ENCODE results near the gene SORBS2. TPM values are rescaled to one million over a fixed set of nuclear protein-coding genes. Genes with fewer than 3 reads are reported as not detected.

Gene SORBS2
- total and polyA plus RNA-seq, 3 donors from 2014 or later: 20.2 to 47.7 (median 26.0) TPM

DNA sequence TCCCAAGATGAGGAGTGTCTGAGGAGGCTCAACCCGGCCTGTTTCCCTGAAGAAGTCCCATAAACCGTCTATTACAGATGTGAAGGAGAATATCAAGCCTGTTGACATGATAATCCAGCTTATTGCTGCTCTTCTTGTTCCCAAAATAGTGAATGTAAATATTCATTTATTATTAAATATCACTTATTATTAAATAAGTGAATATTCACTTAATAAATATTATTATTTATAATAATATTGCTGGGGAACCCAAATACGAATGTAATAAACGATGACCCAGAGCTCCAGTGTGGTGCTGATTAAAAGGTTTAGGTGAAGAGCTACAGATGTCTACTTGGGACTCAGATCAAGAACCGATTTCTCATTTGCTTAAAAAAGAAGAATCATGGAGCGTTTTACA is 23.8 kb upstream of the SORBS2 start:
- intact Hi-C loops (cut with DNase I; ENCODE audit: low total_unique reads): no loop called here
- Histone ChIP-seq H3K27ac (no peak overlapping the region), H3K9me3 (no peaks in the 10 kb centered on the region), H3K4me3 (no peak overlapping the region), H3K36me3 (ENCODE audit: low read depth, missing control alignments) (no peaks in the 10 kb centered on the region), H3K27me3 (no peaks in the 10 kb centered on the region), H3K4me1 (peaks cover 11% of the 10 kb centered on the region)
- 92 to 93% methylated on average over 6 of the region's 6 CpGs for WGBS, 2 donors
- TF ChIP-seq POLR2A (IDR thresholded peaks at IDR 0.05): no peak
- TF ChIP-seq, protein P1, sequence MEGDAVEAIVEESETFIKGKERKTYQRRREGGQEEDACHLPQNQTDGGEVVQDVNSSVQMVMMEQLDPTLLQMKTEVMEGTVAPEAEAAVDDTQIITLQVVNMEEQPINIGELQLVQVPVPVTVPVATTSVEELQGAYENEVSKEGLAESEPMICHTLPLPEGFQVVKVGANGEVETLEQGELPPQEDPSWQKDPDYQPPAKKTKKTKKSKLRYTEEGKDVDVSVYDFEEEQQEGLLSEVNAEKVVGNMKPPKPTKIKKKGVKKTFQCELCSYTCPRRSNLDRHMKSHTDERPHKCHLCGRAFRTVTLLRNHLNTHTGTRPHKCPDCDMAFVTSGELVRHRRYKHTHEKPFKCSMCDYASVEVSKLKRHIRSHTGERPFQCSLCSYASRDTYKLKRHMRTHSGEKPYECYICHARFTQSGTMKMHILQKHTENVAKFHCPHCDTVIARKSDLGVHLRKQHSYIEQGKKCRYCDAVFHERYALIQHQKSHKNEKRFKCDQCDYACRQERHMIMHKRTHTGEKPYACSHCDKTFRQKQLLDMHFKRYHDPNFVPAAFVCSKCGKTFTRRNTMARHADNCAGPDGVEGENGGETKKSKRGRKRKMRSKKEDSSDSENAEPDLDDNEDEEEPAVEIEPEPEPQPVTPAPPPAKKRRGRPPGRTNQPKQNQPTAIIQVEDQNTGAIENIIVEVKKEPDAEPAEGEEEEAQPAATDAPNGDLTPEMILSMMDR (IDR thresholded peaks at IDR 0.05): no peak
- no peak for DNase-seq

DNA sequence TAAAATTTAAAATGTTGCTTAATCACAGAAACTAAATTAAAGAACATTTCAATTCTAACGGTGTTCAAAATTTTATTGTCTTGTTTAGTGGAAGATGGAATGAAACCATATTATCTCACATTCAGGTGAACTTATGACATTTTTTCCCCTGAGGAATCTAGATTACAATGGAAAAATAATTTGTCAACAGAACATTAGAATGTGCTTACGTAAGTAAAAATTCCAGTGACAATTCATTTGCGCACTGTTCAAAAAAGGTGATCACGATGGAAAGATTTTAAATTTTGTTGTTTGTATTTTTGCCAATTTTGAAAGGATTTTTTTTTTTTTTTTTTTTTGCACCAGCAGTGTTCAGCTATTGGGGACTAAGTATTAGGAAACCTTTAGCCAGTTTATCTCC is 23.3 kb upstream of the SORBS2 start:
- Histone ChIP-seq H3K4me3 (no peak overlapping the region), H3K4me1 (peaks cover 11% of the 10 kb centered on the region), H3K36me3 (ENCODE audit: low read depth, missing control alignments) (no peaks in the 10 kb centered on the region), H3K9me3 (no peaks in the 10 kb centered on the region), H3K27ac (no peak overlapping the region), H3K27me3 (no peaks in the 10 kb centered on the region)
- 83 to 98% methylated on average over 4 of the region's 4 CpGs for WGBS, 2 donors
- TF ChIP-seq, protein P1 (IDR thresholded peaks at IDR 0.05): no peak
- no peak for TF ChIP-seq POLR2A (IDR thresholded peaks at IDR 0.05)
- DNase-seq: no peak
- intact Hi-C loops (cut with DNase I; ENCODE audit: low total_unique reads): no loop called here

DNA sequence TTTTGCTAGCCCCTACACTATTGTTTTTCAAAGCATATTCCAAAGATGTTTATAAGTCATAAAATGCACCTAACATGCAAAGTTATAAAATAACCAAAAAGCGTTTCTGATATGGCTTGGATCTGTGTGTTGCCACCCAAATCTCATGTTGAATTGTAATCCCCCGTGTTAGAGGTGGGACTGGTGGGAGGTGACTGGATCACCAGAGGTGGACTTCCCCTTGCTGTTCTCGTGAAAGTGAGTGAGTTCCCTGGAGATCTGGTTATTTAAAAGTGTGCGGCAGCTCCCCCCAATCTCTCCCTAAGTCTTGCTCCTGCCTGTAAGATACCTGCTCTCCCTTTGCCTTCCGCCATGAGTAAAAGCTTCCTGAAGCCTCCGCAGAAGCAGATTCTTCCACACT is 22.8 kb upstream of the SORBS2 start:
- DNase-seq: no peak

DNA sequence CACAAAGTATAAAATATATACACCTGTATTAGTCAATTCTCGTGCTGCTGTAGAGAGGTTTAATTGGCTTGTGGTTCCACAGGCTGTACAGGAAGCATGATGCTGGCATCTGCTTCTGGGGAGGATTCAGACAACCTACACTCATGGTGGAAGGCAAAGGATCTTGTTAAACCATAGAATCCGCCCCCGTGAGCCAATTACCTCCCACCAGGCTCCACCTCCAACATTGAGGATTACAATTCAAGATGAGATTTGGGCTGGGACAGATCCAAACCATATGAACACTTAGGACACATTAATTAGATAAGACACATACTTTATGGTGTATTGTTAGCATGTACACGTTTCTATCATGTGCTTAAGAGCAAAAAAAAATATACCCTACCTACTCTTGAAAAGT is 22.1 kb upstream of the SORBS2 start:
- H3K27me3 ChIP-seq: no peaks in the 10 kb centered on the region
- no peak for DNase-seq
- WGBS, 2 donors: 80 to 88% methylated on average over 4 of the region's 4 CpGs
- no peak overlapping the region for H3K4me3 ChIP-seq
- H3K36me3 ChIP-seq (ENCODE audit: low read depth, missing control alignments): no peaks in the 10 kb centered on the region
- H3K4me1 ChIP-seq: peaks cover 11% of the 10 kb centered on the region
- no peaks in the 10 kb centered on the region for H3K9me3 ChIP-seq
- intact Hi-C loops (cut with DNase I; ENCODE audit: low total_unique reads): no loop called here
- TF ChIP-seq, protein P1 (IDR thresholded peaks at IDR 0.05): no peak
- TF ChIP-seq POLR2A (IDR thresholded peaks at IDR 0.05): no peak
- H3K27ac ChIP-seq: no peak overlapping the region

More for the DNA sequence above, 22.8 kb upstream of the SORBS2 start:
- WGBS, 2 donors: 89 to 97% methylated on average over 6 of the region's 6 CpGs
- intact Hi-C loops (cut with DNase I; ENCODE audit: low total_unique reads): no loop called here
- H3K36me3 ChIP-seq (ENCODE audit: low read depth, missing control alignments): no peaks in the 10 kb centered on the region
- no peak overlapping the region for H3K27ac ChIP-seq
- TF ChIP-seq, protein P1 (IDR thresholded peaks at IDR 0.05): no peak
- TF ChIP-seq POLR2A (IDR thresholded peaks at IDR 0.05): no peak
- peaks cover 11% of the 10 kb centered on the region for H3K4me1 ChIP-seq
- no peaks in the 10 kb centered on the region for H3K27me3 ChIP-seq
- no peak overlapping the region for H3K4me3 ChIP-seq
- H3K9me3 ChIP-seq: no peaks in the 10 kb centered on the region

DNA sequence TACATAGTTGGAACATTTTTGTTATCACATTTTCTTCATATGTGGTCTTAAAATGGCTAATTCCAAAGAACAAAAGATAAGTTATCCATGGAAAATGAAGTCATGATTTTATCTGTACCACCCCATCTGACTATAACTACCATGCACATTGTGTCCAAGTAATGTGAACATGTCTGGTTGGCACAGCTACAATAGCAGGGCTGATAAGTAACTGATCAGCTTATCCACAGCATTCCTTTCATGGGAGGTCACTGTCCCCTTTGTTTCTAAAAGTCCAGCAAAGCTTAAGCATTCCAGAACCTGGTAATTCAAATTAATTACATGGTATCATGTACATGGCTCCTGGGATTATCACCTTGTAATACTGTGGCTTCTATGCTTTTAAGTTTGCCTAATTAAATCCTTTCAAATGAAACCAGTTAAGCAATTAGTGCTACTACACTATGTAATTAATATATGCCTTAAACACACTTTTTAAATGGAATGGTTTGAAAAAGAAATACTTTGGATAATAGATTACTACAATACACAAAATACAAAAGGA is 21.1 kb upstream of the SORBS2 start:
- H3K9me3 ChIP-seq: no peaks in the 10 kb centered on the region

More for the DNA sequence above, 21.1 kb upstream of the SORBS2 start:
- H3K4me1 ChIP-seq: peaks cover 4% of the 10 kb centered on the region
- no peaks in the 10 kb centered on the region for H3K27me3 ChIP-seq
- no peaks in the 10 kb centered on the region for H3K36me3 ChIP-seq (ENCODE audit: low read depth, missing control alignments)
- no peak overlapping the region for H3K27ac ChIP-seq
- TF ChIP-seq, protein P1 (IDR thresholded peaks at IDR 0.05): no peak
- DNase-seq: no peak
- no peak overlapping the region for H3K4me3 ChIP-seq
- intact Hi-C loops (cut with DNase I; ENCODE audit: low total_unique reads): no loop called here

Data from testis (tissue), 3 donors.